SK-N-SH (cell line): ENCODE results near the gene GPR12.

ENCODE experiments used
- CTCF ChIP-seq: fragments of 200-600 bp; sonication (generic); IDR thresholded peaks from 2 replicates; pipeline ENCODE4 v1.6.1; 2017; ENCODE audit warnings: antibody characterized with exemption, mild to moderate bottlenecking, moderate library complexity
- EP300 ChIP-seq, 2 experiments: IDR thresholded peaks; 2 replicates each; pipeline versions ENCODE4 v1.4.0 to v1.6.1; 2012; ENCODE audit warnings: borderline replicate concordance in 1 of 2, low read depth in 1 of 2, low read length in 1 of 2
- EZH2phosphoT487 ChIP-seq: fragments of 200-600 bp; sonication (generic); IDR thresholded peaks from 2 replicates; pipeline ENCODE4 v1.6.1; 2017; ENCODE audit warnings: low read depth, mixed run types, mild to moderate bottlenecking, antibody characterized with exemption, moderate library complexity, borderline replicate concordance
- JUND ChIP-seq: IDR thresholded peaks from 2 replicates; pipeline ENCODE4 v1.4.0; 2012
- MXI1 ChIP-seq: IDR thresholded peaks from 2 replicates; pipeline ENCODE4 v1.6.1; 2012; ENCODE audit warnings: mild to moderate bottlenecking, low read depth, low read length, improper control_type of control experiment
- NRF1 ChIP-seq: IDR thresholded peaks from 2 replicates; pipeline ENCODE4 v1.6.1; 2012; ENCODE audit warnings: low read depth, mild to moderate bottlenecking, low read length
- POLR2AphosphoS5 ChIP-seq: IDR thresholded peaks from 2 replicates; pipeline ENCODE4 v1.6.1; 2012; ENCODE audit warnings: low read depth, low read length
- REST ChIP-seq: IDR thresholded peaks from 2 replicates; pipeline ENCODE4 v1.6.1; 2012; ENCODE audit warnings: mild to moderate bottlenecking, low read depth, low read length, moderate library complexity
- TCF12 ChIP-seq: IDR thresholded peaks from 2 replicates; pipeline ENCODE4 v1.4.0; 2012
- YY1 ChIP-seq: IDR thresholded peaks from 2 replicates; pipeline ENCODE4 v1.4.0; 2012; ENCODE audit warnings: low read depth, mild to moderate bottlenecking

GRCh38 chr13:26771796-26772195, 11.2 kb upstream of the GPR12 start:
- TF ChIP-seq CTCF: no peak
- no peak for TF ChIP-seq NRF1
- TF ChIP-seq JUND: no peak
- no peak for TF ChIP-seq POLR2AphosphoS5
- no peak for TF ChIP-seq EP300 (IDR thresholded peaks at IDR 0.05; ENCODE audit: borderline replicate concordance in 1 of 2, low read depth in 1 of 2, low read length in 1 of 2)
- no peak for TF ChIP-seq TCF12
- TF ChIP-seq REST: no peak
- TF ChIP-seq EZH2phosphoT487: no peak
- no peak for TF ChIP-seq YY1
- no peak for TF ChIP-seq MXI1
